Measurements from ENCODE around the gene MON1A.

- TF ChIP-seq POLR2A (IDR thresholded peaks at IDR 0.05) (no peak), POLR2AphosphoS5 (IDR thresholded peaks at IDR 0.05) (peak in 1 of 4 donors; percentile 18)
Observed at GRCh38 chr3:49906073-49906743, 23.4 kb downstream of the MON1A start.
